T1000 (cell line): ENCODE data around the gene RERE.
"Not testable (repeated sequence)": the region's sequence is repeated elsewhere in the genome, so short reads cannot be mapped to it uniquely, and the experiment has no call there.

Experiments
- DNase-seq: peaks from one replicate; lab custom pipeline; 2025; ENCODE audit warnings: mixed read lengths; lab: John Stamatoyannopoulos, UW

The RERE gene

DNA sequence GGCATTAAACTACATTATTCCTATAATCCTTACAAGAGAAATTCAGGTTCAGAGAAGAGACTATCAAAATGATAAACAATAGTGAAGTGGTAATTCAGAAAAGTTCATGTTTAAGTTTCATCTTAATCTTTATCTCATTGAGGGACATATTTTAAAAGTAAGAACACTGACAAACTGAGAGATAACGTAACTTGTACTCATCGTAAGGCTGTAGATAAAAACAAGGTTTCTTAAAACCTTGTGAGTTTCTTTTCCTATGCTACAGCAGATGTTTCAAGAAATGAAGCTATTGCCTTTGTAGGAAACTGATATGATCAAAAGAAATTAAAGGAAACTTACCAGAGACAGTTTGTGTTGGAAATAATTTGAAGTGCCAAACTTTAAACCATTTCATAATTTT, 65.0 kb downstream of the RERE start:
- DNase-seq, result no peak

DNA sequence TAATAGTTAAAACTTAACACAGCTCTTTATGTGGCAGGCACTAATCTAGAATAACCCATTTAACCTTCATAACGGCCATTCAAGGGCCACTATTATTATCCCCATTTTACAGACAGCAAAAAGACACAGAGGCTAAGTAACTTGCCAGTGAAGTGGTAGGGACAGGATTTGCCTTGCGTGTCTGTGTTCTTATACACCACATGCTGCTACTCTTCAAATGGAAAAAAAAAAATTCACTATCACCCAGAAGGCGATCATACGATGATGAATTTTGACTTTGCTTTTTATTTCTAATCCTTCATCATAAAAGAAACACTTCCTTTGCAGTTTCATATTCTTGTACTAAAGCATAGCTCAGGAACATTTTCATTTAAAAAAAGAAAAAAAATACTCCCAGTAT, 65.5 kb downstream of the RERE start:
- no peak for DNase-seq

DNA sequence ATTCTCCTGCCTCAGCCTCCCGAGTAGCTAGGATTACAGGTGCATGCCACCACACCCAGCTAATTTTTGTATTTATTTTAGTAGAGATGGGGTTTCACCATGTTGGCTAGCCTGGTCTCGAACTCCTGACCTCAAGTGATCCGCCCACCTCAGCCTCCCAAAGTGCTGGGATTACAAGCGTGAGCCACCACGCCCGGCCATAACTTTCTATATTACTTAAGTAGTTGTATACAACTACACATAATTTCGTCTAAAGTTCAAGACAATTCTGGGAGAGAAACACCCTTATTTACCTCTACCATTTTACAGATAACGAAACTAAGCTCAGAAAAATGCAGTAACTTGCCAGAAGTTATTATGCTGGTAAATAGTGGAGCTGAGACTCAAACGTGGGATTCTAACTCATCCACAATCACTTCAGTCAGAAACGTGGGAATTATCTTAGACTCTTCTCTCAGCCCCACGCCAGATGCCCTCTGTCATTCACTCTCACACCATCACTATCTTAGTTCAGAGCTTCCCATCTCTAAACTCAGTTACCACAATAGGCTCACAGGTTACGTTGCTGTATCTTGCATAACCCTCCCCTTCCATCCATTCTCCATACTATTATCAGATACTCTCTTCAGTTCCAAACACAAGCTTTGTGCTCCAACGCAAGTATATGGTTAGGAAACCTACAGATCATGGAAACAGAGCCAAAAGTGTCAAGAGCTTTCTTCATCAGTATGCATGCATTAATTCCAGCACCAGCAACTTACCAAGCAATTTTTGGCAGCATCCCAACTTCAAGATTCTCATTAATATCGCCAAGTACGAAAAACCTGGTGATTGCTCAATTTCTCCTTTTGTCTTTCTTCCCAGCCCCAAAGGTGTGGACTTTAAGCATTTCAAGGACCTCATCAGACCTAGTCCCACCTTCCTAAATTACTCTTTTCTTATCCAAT, 69.3 kb downstream of the RERE start:
- DNase-seq, result no peak

DNA sequence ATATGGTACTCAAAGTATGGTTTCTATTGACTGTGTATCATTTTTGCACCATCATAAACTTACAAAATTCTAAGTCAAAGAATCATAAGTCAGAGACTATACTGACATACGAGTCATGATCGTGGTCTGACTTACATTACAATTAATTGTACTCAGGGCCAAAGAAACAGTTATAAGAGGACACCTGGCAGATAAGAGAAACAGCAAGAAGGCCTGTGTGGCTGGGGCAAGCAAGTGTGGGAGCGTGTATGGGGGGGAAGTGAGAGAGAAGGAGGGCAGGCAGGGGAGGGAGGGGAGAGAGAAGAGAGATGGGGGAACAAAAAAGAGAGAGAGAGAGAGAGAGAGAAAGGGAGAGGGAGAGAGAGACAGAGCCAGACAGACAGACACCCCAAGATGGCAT, 70.9 kb downstream of the RERE start:
- no peak for DNase-seq

DNA sequence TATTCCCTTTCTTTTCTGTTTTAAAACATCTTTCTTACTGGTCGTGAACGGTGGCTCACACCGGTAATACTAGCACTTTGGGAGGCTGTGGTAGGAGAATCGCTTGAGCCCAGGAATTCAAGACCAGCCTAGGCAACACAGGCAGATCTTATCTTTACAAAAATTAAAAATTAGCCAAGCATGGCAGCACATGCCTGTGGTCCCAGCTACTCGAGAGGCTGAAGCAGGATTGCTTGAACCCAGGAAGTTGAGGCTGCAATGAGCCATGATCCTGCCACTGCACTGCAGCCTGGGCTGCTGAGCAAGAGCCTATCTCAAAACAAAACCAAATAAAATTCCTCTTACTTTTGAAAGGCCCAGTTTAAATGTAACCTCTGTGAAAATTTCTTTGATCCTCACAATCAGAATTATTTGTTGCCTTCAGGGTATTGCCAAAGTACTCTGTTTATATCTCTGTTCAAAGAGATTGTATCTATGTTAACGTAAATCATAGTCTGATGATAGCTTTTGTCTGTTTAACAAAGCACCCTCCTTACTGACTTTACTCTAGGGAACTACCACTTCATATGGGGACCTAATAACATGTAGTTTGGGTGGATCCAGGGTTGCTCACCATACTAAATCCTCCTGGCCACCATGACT, 71.6 kb downstream of the RERE start:
- DNase-seq, result no peak

DNA sequence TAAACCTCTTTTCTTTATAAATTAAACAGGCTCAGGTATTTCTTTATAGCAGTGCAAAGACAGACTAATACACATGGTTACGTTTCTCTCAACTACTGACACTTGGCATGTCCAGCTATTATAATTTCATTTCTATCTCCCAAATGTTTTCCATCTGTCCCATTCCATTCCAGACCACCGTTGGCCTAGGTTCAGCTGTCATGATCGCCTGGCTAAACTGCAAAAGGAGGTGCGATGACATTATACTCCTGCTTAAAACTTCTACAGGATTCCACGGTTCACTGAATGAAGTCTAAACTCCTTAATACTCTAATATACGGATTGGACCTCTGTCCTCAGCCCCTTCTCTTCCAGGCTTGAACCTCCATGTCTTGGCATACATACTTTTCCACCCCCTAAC, 72.1 kb downstream of the RERE start:
- DNase-seq, result no peak

DNA sequence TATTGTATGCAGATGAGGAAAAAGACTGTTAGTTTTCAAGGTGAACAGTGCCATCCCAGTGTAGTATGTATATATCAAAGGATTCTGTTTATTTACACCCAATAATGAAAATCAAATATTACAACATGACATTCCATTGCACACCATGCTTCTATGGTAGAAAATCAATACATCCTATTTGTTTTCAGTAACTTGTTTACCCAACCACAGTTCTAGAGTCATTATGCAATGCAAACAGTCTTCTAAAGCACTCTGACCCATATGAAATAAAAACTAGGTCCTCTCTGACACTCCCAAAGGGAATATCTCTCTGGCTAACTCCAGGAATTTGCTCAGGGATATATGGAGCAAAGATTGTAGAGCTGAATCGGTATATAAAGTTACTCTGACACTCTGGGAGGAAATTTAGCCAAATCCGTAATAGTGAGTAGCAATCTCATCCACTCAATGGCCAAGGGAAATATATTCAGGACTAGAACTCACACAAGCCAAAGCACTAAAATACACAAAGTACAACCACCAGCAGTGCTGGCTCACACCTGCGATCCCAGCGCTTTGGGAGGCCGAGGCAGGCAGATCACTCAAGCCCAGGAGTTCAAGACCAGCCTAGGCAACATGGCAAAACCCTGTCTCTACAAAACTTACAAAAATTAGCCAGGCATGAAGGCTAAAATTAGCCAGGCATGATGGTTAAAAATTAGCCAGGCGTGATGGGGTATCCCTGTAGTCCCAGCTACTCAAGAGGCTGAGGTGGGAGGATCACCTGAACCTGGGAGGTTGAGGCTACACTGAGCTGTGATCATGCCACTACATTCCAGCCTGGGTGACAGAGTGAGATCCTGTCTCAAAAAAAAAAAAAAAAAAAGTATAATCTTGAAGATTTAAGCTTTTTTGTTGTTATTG, 75.2 kb downstream of the RERE start:
- no peak for DNase-seq

DNA sequence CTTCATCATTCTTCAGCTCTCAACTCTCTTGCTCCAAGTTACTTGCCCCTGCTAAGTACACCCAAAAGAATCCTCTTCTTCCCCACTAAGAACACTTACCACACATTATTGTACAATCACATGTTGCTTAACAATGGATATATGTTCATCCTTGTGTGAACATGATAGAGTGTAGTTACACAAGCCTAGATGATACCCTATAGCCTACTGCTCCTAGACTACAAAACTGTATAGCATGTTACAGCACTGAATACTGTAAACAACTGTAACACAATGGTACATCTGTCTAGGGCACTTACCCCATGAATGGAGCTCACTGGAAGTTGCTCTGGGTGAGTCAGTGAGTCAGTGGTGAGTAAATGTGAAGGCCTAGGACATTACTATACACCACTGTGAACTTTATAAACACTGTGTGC, 77.4 kb downstream of the RERE start:
- DNase-seq, result no peak

DNA sequence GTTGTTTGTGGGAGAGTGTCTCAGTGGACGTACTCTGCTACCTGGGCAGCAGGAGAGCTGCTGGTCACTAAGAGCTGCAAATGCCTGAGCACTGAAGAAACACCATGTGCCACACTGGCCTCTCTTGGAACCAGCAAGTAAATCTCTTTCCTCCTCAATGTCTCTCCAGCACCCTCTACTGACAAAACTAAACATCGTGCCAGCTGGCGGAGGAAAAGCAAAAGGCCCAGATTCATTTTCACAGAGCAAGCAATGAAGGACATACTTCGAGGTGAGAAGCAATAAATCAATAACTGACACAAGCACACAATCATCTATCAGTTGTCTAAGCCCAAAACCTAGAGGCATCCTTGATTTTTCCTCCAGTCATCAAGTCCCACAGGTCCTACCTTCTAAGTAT, 78.1 kb downstream of the RERE start:
- no peak for DNase-seq

DNA sequence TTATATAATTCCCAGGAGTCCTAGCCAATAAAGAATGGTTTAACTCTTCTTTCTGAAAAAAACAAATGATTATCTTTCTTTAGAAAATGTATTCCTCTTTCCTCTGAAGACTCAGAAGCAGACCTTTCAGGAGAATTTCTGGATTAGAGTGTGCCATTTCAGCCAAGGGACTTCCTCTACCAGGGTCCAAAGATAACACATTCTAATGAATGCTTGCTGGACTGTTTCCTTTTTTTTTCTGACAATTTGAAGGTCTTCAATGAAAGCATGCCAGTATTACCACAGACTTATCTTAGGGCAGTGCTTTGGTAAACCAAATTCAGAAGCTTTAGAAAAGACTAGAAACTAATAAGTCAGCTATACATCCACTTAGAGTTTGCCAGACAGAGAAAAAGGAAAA, 80.5 kb downstream of the RERE start:
- no peak for DNase-seq

DNA sequence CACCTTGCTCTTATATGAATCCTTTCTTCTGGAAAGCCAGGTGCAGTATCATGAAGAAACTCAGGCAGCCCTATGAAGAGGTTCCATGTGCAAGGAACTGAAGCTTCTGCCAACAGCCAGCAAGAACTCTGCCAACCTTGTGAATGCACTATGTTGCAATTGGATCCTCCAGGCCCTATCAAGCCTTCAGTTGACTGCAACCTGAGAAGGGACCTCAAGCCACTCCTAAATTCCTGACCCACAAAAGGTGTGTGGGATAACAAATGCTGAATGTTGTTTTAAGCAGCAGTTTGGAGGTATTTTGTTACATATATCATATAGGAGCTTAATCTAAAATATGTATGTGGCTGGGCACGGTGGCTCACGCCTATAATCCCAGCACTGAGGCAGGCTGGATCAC, 84.0 kb downstream of the RERE start:
- no peak for DNase-seq

DNA sequence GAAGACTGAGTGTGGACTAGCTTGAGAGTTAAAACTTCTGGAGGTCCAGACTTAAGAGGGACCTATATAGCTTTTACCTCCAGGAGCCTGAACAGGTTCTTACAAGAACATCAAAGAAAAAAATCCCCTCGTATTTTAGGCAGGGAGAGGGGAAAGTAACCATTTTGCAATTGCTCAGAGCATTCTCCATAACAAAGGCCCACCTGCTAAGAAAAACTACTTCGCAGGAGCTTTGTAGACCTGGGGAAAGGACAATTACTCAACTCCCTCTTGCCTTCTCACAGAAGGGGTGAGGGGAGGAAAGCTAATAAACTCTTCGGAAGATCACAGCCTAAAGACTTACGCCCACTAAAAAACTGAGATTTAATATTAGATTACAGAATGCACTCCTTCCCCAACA, 86.3 kb downstream of the RERE start:
- DNase-seq, result no peak

DNA sequence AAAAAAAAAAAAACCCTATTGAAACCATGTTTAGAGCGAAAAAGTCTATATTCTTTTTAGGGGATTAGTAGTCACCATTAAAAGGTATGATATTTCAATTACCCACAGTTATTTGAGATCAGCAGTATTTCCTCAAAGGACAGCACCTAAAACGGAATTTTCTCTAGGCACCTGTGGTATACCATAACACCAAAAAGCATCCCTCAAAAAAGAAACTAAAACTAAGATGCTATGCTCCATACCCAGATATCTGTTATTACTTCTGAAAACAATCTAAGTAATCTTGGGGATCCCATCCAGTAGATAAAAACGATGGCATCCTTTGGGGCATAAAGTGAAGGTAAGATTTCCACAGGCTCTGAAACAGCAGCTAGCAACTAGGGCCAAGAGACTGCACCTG, 89.0 kb downstream of the RERE start:
- no peak for DNase-seq

DNA sequence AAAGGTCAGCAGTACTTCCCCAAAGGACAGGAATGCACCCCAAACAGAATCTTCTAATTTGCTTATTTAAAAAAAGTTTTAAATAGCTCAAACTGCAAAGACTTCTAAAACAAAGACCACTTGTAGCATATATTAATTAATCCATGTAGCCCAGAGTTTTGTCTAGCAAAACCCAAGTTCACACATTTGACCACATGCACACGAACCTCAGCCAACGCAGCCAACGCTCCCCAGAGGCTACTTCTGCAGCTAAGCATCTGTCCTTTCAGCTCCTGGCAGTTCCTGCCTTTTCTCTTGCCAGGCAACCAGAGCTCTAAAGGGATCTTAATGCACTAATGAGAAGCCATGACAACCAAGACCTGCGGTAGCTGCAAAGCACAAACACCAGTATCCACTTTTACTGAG, 89.6 kb downstream of the RERE start:
- no peak for DNase-seq

DNA sequence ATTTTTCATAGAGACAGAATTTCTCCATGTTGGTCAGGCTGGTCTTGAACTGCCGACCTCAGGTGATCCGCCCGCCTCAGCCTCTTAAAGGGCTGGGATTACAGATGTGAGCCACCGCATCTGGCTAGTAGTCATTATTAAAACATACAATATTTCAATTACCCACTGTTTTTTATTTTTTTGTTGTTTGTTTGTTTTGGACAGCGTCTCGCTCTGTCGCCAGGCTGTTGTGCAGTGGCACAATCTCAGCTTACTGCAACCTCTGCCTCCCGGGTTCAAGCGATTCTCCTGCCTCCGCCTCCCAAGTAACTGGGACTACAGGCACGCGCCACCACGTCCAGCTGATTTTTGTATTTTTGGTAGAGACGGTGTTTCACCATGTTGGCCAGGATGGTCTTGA, 90.1 kb downstream of the RERE start:
- DNase-seq, result not testable (repeated sequence)

DNA sequence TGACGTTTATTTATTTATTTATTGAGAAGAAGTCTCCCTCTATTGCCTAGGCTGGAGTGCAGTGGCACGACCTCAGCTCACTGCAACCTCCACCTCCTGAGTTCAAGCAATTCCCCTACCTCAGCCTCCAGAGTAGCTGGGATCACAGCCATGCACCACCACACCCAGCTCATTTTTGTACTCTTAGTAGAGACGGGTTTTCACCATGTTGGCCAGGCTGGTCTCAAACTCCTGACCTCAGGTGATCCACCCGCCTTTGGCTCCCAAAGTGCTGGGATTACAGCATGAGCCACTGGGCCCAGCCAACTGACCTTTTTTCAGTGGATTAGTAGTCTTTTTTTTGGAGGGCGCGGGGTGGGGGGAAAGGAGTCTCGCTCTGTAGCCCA, 90.6 kb downstream of the RERE start:
- DNase-seq, result not testable (repeated sequence)

DNA sequence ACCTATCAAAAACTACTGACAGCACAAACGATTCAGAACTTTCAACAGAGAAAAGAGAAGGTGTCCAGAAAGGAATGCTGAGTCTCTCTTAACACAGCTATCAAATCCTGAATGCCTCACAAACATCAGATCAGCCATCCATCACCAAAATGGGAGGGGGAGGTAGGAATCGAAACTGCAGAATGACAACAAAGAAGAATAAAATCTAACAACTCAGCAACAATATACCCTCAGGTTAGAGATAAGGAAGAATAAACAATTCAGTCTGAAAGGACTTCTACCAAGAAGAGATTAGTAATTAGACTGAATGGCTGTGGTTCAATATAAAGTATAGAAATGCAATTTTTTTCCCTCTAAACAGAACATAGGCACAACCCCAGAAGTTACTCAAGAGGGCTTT, 94.4 kb downstream of the RERE start:
- DNase-seq, result no peak

DNA sequence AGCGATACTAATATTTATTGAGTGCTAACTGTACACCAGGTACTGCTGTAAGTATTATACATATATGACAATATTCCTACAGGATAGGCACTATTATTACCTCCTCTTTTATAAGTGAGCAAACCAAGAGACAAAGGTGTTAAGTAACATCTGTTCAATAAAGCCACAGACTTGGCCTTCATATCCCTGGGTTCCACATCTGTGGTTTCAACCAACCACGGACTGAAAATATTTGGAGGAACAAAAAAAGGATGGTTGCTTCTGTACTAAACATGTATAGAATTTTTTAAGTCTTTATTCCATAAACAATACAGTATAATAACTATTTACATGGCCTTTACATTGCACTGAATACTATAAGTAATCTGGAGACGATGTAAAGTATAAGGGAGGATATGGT, 95.1 kb downstream of the RERE start:
- DNase-seq, result no peak

DNA sequence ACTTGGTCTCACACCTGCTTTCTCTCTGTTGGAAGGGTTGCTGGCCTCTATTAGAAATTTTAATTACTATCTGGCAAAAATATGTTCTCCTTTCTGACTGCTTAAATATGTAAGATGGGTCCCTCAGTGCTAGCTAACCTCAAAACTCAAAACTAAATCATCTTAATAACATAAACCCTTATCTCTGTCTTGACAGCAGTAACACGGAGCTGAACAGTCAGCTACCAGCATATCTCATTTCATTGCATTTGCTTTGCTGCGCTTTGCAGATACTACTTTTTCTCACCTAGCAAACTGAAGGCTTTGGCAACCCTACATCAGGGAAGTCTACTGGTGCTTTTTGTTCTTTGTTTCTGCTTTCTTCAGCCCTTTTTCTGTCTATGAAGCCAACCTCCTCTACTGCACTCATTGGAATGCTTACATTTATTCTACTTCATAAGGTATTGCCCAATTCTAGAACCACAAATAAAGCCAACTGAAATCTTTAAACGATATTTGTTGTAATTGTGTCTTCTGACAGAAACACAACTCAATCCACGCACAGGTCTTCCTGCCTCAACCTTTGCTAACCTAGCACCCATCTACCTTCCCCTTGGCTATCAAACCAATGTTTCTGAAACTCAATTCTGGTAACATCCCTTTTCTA, 95.6 kb downstream of the RERE start:
- DNase-seq, result no peak

DNA sequence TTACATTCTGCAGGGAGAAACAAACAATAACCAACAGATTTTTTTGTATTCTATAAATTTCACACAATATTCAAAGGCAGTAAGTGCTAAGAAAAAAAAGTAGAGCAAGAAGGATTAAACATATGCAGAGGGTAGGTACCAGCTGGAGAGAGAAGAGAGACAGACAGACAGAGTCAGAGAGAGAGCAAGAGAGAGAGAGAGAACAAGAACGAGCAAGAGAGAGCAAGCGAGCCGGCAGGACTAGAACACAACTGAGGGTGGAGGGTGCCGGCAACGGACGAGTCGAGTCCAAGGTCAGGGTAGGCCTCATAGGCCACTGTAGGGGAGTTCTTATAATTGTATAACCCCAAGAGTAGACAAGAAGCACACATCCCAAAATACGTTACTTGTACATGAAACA, 97.1 kb downstream of the RERE start:
- DNase-seq, result no peak

DNA sequence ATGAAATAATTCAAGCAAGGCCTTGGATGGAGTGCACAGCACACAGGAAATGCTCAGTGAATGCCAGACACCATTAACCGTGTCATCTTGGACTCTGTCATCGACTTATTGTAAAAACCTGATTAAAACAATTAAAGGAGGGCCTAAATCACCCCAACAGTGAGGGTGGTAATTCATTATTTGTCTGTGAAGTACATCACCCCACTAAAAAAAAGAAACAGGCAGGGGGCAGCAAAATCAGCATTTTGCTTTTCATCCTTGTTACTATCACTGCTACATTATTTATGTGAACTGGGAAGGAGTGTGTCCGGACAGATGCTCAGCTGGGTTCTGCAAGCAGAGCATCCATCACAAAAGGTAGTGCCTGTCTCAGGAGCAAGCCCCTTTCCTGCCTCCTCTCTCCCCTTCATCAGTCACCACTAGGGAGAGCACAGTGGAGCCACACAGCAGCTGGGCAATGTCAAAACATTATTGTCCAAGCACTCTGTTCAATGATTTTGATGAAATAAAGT, 98.5 kb downstream of the RERE start:
- DNase-seq, result no peak

DNA sequence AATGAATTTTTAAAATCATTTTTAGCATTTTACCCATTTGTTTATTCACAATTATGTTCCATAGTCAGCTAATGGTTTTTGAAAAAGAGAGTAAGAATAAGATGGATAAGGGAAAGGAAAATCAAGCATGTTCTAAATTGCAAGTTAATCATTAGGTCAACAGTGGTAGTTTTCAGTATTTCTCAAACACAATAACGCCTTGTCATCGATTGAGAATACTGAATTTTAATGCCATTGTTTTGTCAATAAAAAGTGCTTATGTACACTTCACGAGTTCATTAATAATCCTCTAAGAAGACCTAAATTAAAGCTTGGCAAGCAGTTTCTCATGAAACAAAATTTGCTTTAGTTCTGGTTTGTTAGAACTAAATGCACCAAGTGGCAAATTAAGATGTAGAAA, 100.3 kb downstream of the RERE start:
- DNase-seq, result no peak
